ENCODE results near the gene LRP2. TPM values are rescaled to one million over a fixed set of nuclear protein-coding genes. Genes with fewer than 3 reads are reported as not detected.
A peak's percentile ranks its signal among the peaks of the same experiment; 100 is the strongest.

Gene LRP2
- total RNA-seq, 1 donor from 2014 or later = 0.28 TPM

GRCh38 chr2:169118060-169118459 is 244.3 kb downstream of the LRP2 start:
- intact Hi-C loops (cut with micrococcal nuclease) = no loop called here
- Mint-ChIP-seq H3K4me1 (peaks cover under 1% of the 10 kb centered on the region), H3K9me3 (no peaks in the 10 kb centered on the region), H3K36me3 (ENCODE audit: low read depth) (no peaks in the 10 kb centered on the region), H3K27me3 (peaks cover 20% of the 10 kb centered on the region), H3K4me3 (no peak overlapping the region), H3K27ac (no peak overlapping the region)
- no peak for DNase-seq

- Mint-ChIP-seq H3K36me3 (ENCODE audit: low read depth) (no peaks in the 10 kb centered on the region), H3K27me3 (peaks cover 12% of the 10 kb centered on the region), H3K27ac (no peak overlapping the region), H3K4me1 (no peaks in the 10 kb centered on the region), H3K9me3 (no peaks in the 10 kb centered on the region), H3K4me3 (no peak overlapping the region)
- no peak for DNase-seq
- intact Hi-C loops (cut with micrococcal nuclease) = no loop called here
Observed at GRCh38 chr2:169116993-169117392, 245.3 kb downstream of the LRP2 start.

GRCh38 chr2:169116327-169116726 is 246.0 kb downstream of the LRP2 start:
- no peaks in the 10 kb centered on the region for H3K4me1 Mint-ChIP-seq
- H3K9me3 Mint-ChIP-seq = no peaks in the 10 kb centered on the region
- no peaks in the 10 kb centered on the region for H3K36me3 Mint-ChIP-seq (ENCODE audit: low read depth)
- H3K27ac Mint-ChIP-seq = no peak overlapping the region
- intact Hi-C loops (cut with micrococcal nuclease) = no loop called here
- peaks cover 9% of the 10 kb centered on the region for H3K27me3 Mint-ChIP-seq
- no peak overlapping the region for H3K4me3 Mint-ChIP-seq
- no peak for DNase-seq

GRCh38 chr2:169114056-169114455 is 248.3 kb downstream of the LRP2 start:
- Mint-ChIP-seq H3K4me3 (no peak overlapping the region), H3K9me3 (no peaks in the 10 kb centered on the region), H3K36me3 (ENCODE audit: low read depth) (no peaks in the 10 kb centered on the region), H3K27me3 (peaks cover 11% of the 10 kb centered on the region), H3K27ac (no peak overlapping the region), H3K4me1 (peaks cover 3% of the 10 kb centered on the region)
- no peak for DNase-seq
- intact Hi-C loops (cut with micrococcal nuclease) = no loop called here

GRCh38 chr2:169112841-169113240 is 249.5 kb downstream of the LRP2 start:
- intact Hi-C loops (cut with micrococcal nuclease) = no loop called here
- no peak for DNase-seq
- Mint-ChIP-seq H3K4me3 (no peak overlapping the region), H3K27me3 (peaks cover 11% of the 10 kb centered on the region), H3K4me1 (peaks cover 12% of the 10 kb centered on the region), H3K27ac (no peak overlapping the region), H3K9me3 (no peaks in the 10 kb centered on the region), H3K36me3 (ENCODE audit: low read depth) (no peaks in the 10 kb centered on the region)

GRCh38 chr2:169110916-169111315 is 251.4 kb downstream of the LRP2 start:
- no peak for DNase-seq
- intact Hi-C loops (cut with micrococcal nuclease) = loop anchor here (1.0 kb wide), 1 partner anchor 30 kb away; no protein-coding TSS in a partner anchor

GRCh38 chr2:169110419-169110818 is 251.9 kb downstream of the LRP2 start:
- DNase-seq = no peak
- Mint-ChIP-seq H3K27me3 (peaks cover 2% of the 10 kb centered on the region), H3K4me3 (no peak overlapping the region), H3K4me1 (peaks cover 35% of the 10 kb centered on the region), H3K27ac (no peak overlapping the region), H3K36me3 (ENCODE audit: low read depth) (no peaks in the 10 kb centered on the region), H3K9me3 (no peaks in the 10 kb centered on the region)
- intact Hi-C loops (cut with micrococcal nuclease) = loop anchor here (1.0 kb wide), 1 partner anchor 31 kb away; no protein-coding TSS in a partner anchor

More at GRCh38 chr2:169110916-169111315, 251.4 kb downstream of the LRP2 start:
- Mint-ChIP-seq H3K27me3 (peaks cover 2% of the 10 kb centered on the region), H3K9me3 (no peaks in the 10 kb centered on the region), H3K4me1 (peaks cover 30% of the 10 kb centered on the region), H3K36me3 (ENCODE audit: low read depth) (no peaks in the 10 kb centered on the region), H3K4me3 (no peak overlapping the region), H3K27ac (no peak overlapping the region)

- Mint-ChIP-seq H3K4me1 (peaks cover 40% of the 10 kb centered on the region), H3K4me3 (no peak overlapping the region), H3K9me3 (no peaks in the 10 kb centered on the region), H3K36me3 (ENCODE audit: low read depth) (no peaks in the 10 kb centered on the region), H3K27me3 (peaks cover 2% of the 10 kb centered on the region), H3K27ac (no peak overlapping the region)
- peak; percentile 91 for DNase-seq
- intact Hi-C loops (cut with micrococcal nuclease) = loop anchor here (1.0 to 10.0 kb wide), 6 partner anchors 22 to 289 kb away; partner anchors contain the start of gene LRP2
Observed at GRCh38 chr2:169109502-169110409, 252.6 kb downstream of the LRP2 start.

GRCh38 chr2:169108099-169108884 is 254.0 kb downstream of the LRP2 start:
- no peaks in the 10 kb centered on the region for H3K36me3 Mint-ChIP-seq (ENCODE audit: low read depth)
- peaks cover 2% of the 10 kb centered on the region for H3K27me3 Mint-ChIP-seq
- peak overlapping the region; percentile 57 for H3K27ac Mint-ChIP-seq
- peaks cover 3% of the 10 kb centered on the region for H3K9me3 Mint-ChIP-seq
- intact Hi-C loops (cut with micrococcal nuclease) = loop anchor here (2.0 to 10.0 kb wide), 4 partner anchors 36 to 291 kb away; partner anchors contain the start of gene LRP2
- DNase-seq = peak; percentile 57
- H3K4me3 Mint-ChIP-seq = peak overlapping the region; percentile 4
- H3K4me1 Mint-ChIP-seq = peaks cover 47% of the 10 kb centered on the region

GRCh38 chr2:169107645-169108044 is 254.7 kb downstream of the LRP2 start:
- H3K4me1 Mint-ChIP-seq = peaks cover 49% of the 10 kb centered on the region
- H3K27me3 Mint-ChIP-seq = peaks cover 2% of the 10 kb centered on the region
- no peaks in the 10 kb centered on the region for H3K36me3 Mint-ChIP-seq (ENCODE audit: low read depth)

GRCh38 chr2:169106563-169107545 is 255.5 kb downstream of the LRP2 start:
- intact Hi-C loops (cut with micrococcal nuclease) = loop anchor here (1.0 to 10.0 kb wide), 4 partner anchors 35 to 258 kb away; partner anchors contain the start of gene LRP2
- no peak overlapping the region for H3K27ac Mint-ChIP-seq
- H3K9me3 Mint-ChIP-seq = peaks cover 4% of the 10 kb centered on the region
- H3K36me3 Mint-ChIP-seq (ENCODE audit: low read depth) = no peaks in the 10 kb centered on the region
- peak overlapping the region; percentile 3 for H3K4me3 Mint-ChIP-seq
- peaks cover 50% of the 10 kb centered on the region for H3K4me1 Mint-ChIP-seq
- peak; percentile 57 for DNase-seq
- peaks cover 2% of the 10 kb centered on the region for H3K27me3 Mint-ChIP-seq

More at GRCh38 chr2:169107645-169108044, 254.7 kb downstream of the LRP2 start:
- Mint-ChIP-seq H3K27ac (no peak overlapping the region), H3K9me3 (peaks cover 4% of the 10 kb centered on the region), H3K4me3 (peak overlapping the region; percentile 4)
- peak; percentile 85 for DNase-seq
- intact Hi-C loops (cut with micrococcal nuclease) = loop anchor here (1.0 to 10.0 kb wide), 5 partner anchors 35 to 291 kb away; partner anchors contain the start of gene LRP2

GRCh38 chr2:169106134-169106533 is 256.2 kb downstream of the LRP2 start:
- no peaks in the 10 kb centered on the region for H3K36me3 Mint-ChIP-seq (ENCODE audit: low read depth)
- H3K4me1 Mint-ChIP-seq = peaks cover 50% of the 10 kb centered on the region
- H3K27ac Mint-ChIP-seq = no peak overlapping the region
- no peak for DNase-seq
- peaks cover 1% of the 10 kb centered on the region for H3K27me3 Mint-ChIP-seq
- H3K9me3 Mint-ChIP-seq = peaks cover 4% of the 10 kb centered on the region
- no peak overlapping the region for H3K4me3 Mint-ChIP-seq
- intact Hi-C loops (cut with micrococcal nuclease) = loop anchor here (5.0 to 10.0 kb wide), 3 partner anchors 34 to 259 kb away; partner anchors contain the start of gene LRP2
